ENCODE results near the gene PIK3R4.

- no peak for TF ChIP-seq CTCF (IDR thresholded peaks at IDR 0.05)
- no peak for TF ChIP-seq EP300 (IDR thresholded peaks at IDR 0.05)
Observed at GRCh38 chr3:130635978-130636377, 110.7 kb downstream of the PIK3R4 start.
